HG02588 (cell line): ENCODE results near the gene LRFN5.
"Not testable (repeated sequence)": the region's sequence is repeated elsewhere in the genome, so short reads cannot be mapped to it uniquely, and the experiment has no call there.

Experiments used
- ATAC-seq: cut with Tn5 transposase; IDR thresholded peaks from one replicate; pipeline ENCODE4 v1.9.1; 2021; ENCODE audit warnings: mild to moderate bottlenecking, moderate library complexity; ENCODE audit not compliant: unreplicated experiment

The LRFN5 gene

DNA sequence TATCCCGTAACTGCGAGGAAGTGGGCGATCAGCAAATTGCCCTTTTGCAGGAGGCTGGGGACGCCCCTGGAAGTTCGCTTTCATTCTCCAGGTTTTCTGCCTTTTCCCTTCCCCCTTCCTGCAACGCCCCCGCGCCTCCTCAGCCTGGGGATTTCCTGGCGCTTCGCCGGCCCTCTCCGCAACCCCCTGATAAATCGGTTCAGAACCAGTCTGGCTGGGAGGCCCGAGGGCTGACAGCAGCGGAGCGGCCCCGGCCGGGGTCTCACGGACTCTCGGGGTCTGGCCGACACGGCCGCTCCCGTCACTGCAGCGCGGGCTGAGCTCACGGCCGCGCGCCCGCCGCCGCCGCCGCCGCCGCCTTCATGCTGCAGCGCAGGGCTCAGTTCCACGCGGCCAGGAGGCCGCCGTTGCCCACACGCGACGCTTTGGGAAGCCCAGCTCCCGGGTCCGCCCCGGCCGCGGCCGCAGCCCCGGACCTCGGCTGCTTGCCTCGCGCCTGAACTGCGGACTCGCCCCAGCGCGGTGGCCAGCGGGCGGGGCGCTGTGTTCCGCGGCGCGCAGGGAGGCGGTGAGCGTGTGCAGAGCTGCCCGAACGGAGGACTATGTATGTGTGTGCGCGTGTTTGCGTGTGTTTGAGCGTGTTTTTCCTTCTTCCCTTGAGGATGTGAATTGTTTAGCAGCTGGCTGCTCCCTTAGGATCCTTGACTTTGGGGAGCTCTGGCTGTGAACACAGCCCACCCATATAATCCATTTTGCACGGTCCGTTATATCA, at the start of gene LRFN5:
LRFN5 (plus strand) TSS at position 345 of the 772 bp plus-strand sequence.
- ATAC-seq = peak; percentile 50

DNA sequence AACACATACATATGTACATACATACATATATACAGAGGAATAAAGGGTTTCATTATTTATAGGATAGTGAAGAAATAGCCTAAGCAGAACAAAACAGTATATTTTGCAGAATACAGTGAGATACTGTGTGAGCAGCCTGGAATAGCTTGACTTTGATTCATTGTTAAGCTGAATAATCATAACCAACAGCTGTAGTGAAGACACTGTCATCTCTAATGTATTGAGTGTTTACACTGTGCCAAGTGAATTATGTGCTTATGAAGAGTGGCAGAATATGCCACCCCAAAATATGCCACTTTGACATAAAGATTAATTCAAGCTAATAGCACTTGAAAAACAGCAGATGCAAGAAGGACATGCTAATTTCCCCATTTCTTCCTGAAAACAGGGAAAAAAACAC, 48.2 kb upstream of the LRFN5 start:
- ATAC-seq = no peak

DNA sequence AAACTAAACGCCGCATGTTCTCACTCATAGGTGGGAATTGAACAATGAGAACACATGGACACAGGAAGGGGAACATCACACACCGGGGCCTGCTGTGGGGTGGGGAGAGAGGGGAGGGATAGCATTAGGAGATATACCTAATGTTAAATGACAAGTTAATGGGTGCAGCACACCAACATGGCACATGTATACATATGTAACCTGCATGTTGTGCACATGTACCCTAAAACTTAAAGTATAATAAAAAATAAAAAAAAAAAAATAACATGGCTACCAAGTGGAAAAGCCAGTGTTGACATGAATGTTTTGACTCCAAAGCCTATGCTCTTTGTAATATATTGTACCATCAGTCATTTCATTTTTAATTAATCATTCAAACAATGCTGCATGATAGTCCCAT, 39.8 kb upstream of the LRFN5 start:
- ATAC-seq = not testable (repeated sequence)

GRCh38 chr14:41568979-41569378, 37.7 kb upstream of the LRFN5 start:
- no peak for ATAC-seq

- ATAC-seq = no peak
These were observed 36.1 kb upstream of the LRFN5 start for GRCh38 chr14:41570415-41571155.

- no peak for ATAC-seq
These were observed 20.4 kb upstream of the LRFN5 start for GRCh38 chr14:41586237-41586636.

DNA sequence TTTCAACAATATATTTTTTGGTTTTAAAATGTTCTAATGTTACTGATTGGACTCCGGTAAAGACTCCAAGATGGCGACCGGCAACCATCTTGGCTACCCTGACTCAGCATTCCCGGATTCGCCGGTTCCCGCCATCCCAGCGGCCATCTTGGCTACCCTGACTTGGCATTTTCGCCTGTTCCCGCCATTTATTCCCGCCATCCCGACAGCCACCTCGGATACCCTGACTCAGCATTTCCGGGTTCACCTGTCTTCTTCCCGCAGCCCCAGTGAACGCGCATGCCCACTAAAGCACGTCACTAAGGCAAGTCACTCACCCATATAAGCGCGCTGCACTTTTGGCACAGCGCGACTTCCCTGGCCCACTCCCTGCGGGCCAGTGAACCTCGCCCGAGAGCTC, 9.0 kb upstream of the LRFN5 start:
- no peak for ATAC-seq

GRCh38 chr14:41599805-41600385, 6.8 kb upstream of the LRFN5 start:
- ATAC-seq = not testable (repeated sequence)

DNA sequence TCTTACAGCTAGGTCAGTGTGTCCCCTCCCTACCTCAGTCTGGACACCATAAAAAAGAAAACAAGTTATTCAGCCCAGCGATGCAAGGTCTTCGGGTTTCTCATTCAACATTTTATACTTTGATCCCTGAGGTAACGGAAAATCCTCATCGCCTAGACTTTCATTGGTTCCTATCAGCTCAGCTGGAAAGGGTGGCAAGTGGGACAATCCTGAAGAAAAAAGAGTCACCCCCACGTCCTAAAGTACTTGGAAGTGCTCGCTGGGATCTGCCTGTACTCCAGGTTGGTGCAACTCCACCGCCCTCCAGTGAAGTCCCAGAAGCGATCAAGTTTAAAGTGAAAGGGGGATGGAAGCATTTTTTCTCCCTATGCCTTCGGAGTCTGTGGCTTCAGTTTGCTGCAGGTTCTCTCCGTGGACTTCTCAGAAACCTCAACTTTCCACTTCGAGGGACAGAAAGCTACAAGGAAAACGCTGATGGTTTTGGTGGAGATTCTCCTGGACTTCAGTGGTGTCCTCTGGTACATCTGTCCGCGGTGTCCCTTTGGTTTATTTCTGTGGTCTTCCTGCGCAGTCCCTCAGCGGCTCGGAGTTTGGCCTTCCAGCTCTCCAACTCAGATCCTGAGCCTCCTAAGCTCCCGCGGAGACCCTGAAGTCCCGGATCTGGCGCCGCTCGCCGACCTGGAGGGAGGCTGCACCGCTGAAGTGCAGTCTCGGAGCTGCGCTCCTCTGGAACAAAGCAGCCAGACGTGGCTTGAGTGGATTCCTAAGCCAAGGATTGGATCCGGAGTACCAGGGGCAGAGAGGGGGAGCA, 1.8 kb upstream of the LRFN5 start:
- ATAC-seq = no peak

GRCh38 chr14:41605550-41606281, 960 bp upstream of the LRFN5 start:
- no peak for ATAC-seq

GRCh38 chr14:41606282-41606531, 469 bp upstream of the LRFN5 start:
- ATAC-seq = no peak

DNA sequence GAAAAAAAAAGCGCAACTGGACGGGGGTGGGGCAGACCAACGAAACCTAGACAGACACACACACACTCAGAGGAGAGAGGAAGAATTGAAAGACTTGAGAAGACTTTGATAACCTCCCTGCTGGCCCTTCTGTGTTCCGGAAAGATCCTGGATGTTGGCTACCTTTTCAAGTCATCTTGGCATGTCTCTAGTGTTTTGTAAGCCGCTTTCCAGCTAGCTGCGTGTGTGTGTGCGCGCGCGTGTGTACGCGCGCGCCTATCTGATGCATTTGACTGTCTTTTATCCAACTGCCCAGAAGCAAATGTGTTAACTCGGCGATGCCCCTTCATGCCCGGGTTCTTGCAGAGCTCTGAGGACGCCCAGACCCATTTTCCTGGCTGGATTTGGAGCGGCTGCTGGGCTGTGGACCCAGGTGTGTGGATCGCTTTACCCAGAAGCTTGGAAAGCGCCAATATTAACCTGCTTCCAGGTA, 664 bp downstream of the LRFN5 start:
- no peak for ATAC-seq

- no peak for ATAC-seq
These were observed 1.4 kb downstream of the LRFN5 start for GRCh38 chr14:41607966-41608663.

GRCh38 chr14:41608681-41609390, 2.2 kb downstream of the LRFN5 start:
- ATAC-seq = no peak

- ATAC-seq = no peak
These were observed 3.1 kb downstream of the LRFN5 start for GRCh38 chr14:41609704-41610183.

DNA sequence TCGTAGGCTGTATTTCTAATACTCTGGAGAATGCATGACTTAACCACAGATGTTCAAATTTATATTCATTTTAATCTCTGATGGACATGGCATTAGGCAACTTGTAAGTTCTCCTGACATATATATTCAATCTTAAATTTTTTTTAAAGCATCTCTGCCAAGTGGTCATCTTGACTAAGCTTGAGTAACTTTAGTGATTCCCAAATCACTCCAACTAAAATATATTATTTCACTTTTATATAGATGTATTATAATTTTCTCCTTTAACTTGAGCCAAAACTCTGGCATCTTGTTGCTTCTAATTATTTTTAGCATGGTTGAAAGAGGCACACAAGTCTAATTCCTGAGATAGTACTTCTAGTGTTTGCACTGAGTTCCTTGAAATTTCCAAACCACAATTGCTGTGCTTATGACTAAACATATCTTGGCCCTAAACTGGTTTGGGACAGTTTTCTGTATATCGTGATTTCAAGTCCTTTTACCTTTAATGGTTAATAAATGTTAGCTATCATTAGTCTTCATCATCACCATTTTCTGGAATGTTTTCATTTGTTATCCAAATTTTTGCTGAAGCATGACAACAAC, 8.4 kb downstream of the LRFN5 start:
- no peak for ATAC-seq

- no peak for ATAC-seq
These were observed 17.1 kb downstream of the LRFN5 start for GRCh38 chr14:41623736-41624135.

DNA sequence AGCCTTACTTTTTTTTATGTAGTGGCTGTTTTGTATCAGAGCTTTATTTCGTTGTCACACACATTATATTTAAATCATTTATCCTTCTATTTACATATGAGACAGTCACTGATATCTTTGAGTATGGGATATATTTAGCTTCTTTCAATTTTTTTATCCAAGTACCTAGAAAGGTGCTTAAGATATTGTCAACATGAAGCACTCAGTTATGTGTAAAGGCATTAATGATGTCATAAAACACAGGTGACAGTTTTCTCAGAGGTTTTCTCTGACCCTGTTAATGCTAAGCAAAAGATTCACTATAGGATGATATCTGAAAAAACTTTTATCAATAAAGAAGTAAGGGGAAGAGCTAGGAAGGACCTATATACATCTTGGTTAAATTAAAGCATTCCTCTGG, 23.2 kb downstream of the LRFN5 start:
- no peak for ATAC-seq

DNA sequence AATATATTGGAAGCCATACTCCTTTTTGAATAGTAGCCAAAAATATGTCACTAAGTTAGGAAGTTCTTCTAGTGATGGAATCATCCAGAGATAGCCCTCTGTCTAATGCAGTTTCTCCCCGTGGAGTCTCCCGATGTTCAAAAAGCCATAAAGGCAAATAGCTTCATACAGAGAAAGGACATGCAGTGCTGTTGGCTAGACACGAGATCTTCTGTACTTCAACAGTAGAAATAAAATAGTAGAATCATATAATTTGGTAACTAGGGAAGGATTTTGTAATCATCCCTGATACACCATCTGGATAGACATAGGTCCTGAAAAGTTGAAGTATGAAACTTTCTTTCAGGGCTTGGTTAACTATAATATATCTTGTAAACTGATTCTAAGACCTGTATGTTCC, 27.6 kb downstream of the LRFN5 start:
- ATAC-seq = no peak
